Neural crest cell (in vitro differentiated cells): ENCODE results near the gene C17orf78. TPM values are rescaled to one million over a fixed set of nuclear protein-coding genes. Genes with fewer than 3 reads are reported as not detected.

Experiments used
- DNase-seq: peaks from one replicate; pipeline ENCODE4 v3.0.0; 2021; ENCODE audit warnings: low read depth, mixed read lengths, low spot score
- H3K27ac Mint-ChIP-seq: one replicate; pipeline ENCODE4 v1.8.0; 2021; ENCODE audit warnings: mild to moderate bottlenecking, mixed read lengths; ENCODE audit not compliant: unreplicated experiment
- H3K27me3 Mint-ChIP-seq: 2 replicates; pipeline ENCODE4 v1.8.0; 2021; ENCODE audit warnings: low read depth, mild to moderate bottlenecking, mixed read lengths
- H3K36me3 Mint-ChIP-seq: 2 replicates; pipeline ENCODE4 v1.8.0; 2021; ENCODE audit warnings: low read depth, mild to moderate bottlenecking, mixed read lengths
- H3K4me1 Mint-ChIP-seq: 2 replicates; pipeline ENCODE4 v1.8.0; 2021; ENCODE audit warnings: mixed read lengths
- H3K4me3 Mint-ChIP-seq: one replicate; pipeline ENCODE4 v1.8.0; 2021; ENCODE audit warnings: mild to moderate bottlenecking, mixed read lengths
- H3K9me3 Mint-ChIP-seq: 2 replicates; pipeline ENCODE4 v1.8.0; 2021; ENCODE audit warnings: mixed read lengths
- CTCF ChIP-seq: fragments of 200-600 bp; sonication (generic); conservative IDR thresholded peaks from 2 replicates; pipeline ENCODE4 v1.5.0; 2021; ENCODE audit warnings: antibody characterized with exemption, mild to moderate bottlenecking
- long read RNA-seq: library from polyadenylated mRNA; unstranded; transcript quantifications from one replicate; pipeline ENCODE4 v2.0.0, GENCODE V29; 2020
- total RNA-seq: library from RNA; stranded (reverse); gene quantifications from 2 replicates; pipeline ENCODE4 v1.2.1, GENCODE V29; 2021

C17orf78 gene
- not detected in 2 replicates for total RNA-seq
- long read RNA-seq, partial matches to known transcripts: 0 of 1 reads
- long read RNA-seq, other reads (novel, unspliced or antisense): 1 of 1 reads

DNA sequence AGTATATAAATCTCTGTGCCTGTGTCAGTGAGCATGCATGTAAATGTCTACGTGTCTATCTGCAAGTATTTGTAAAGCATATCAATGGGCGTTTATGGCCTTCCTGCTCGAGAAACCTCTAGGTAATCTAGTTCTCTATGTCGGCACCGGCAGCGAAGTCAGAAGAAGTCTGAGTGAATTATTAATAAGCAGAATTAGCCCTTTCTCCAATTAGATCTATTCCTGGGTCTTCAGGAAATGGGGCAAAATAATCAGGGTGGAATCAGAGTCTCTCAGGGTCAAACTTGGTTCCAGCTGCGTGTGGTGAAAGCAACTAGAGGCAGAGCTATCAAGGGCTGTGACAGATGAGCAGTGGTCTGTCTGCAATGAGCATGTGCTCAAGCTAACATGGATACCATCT lies at the start of gene C17orf78:
TSS of gene C17orf78 (plus strand) at position 280 of the 400 bp plus-strand sequence. CDS start at position 388, 108 bp downstream.
- H3K4me1 Mint-ChIP-seq: peaks cover 6% of the 10 kb centered on the region
- no peak within 1 kb of the TSS for H3K4me3 Mint-ChIP-seq
- no peak for TF ChIP-seq CTCF
- no peak for DNase-seq
- H3K27me3 Mint-ChIP-seq: no peaks in the 10 kb centered on the region
- no peaks in the 10 kb centered on the region for H3K9me3 Mint-ChIP-seq
- H3K27ac Mint-ChIP-seq: no peak within 1 kb of the TSS
- H3K36me3 Mint-ChIP-seq: no peaks in the 10 kb centered on the region

DNA sequence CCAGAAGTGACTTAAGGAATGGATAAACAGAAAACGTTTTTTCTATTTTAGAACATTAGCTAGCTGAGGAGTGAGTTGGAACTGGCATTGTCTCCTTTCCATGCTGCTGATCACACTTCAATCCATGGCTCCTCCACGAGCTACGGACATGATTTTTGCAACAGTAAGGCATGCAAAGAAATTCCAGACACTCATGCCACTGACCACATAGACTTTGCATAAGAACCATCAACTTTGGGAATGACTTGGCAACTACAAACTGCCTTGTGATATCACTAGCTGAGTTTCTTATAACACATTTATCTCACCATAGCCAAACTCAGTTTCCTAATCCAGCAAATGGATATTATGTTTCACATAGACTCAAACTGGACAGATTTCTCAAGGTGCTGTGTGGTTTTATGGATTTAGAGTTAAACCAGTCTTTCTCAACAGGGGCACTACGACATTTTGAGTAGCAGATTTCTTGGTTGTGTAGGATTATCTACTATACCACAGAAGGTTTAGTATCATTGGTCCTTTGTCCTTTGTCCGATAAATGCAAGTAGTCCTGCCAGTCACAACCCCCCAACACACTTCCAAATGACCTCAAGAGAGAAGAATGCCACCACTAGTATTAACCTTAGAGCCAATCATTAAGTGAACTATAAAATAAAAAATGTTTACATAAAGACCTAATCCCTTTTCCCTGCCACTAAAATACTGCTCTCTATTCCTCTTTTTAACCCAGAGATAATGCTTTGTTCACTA lies 48.3 kb upstream of the C17orf78 start:
- H3K36me3 Mint-ChIP-seq: peaks cover 16% of the 10 kb centered on the region
- TF ChIP-seq CTCF: no peak
- DNase-seq: no peak
- no peaks in the 10 kb centered on the region for H3K27me3 Mint-ChIP-seq
- no peak overlapping the region for H3K27ac Mint-ChIP-seq
- H3K4me1 Mint-ChIP-seq: peaks cover 2% of the 10 kb centered on the region
- H3K9me3 Mint-ChIP-seq: no peaks in the 10 kb centered on the region
- no peak overlapping the region for H3K4me3 Mint-ChIP-seq

DNA sequence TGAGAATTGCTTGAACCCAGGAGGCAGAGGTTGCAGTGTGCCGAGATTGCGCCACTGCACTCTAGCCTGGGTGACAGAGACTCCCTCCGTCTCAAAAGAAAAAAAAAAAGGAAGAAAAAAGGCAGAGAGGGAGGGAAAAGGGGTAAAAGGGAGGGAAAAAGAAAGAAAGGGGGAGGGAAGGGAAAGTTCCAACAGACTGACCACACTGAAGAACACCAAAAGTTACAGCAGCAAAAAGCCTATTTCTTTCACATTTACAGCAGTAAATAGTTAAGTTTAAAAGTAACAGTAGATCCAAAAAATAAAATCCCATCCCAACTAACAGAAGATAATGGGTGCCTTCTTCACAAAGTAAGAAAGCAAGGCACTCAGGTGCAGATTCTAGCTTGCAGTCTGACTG lies 36.9 kb upstream of the C17orf78 start:
- no peak for TF ChIP-seq CTCF
- H3K9me3 Mint-ChIP-seq: no peaks in the 10 kb centered on the region
- no peak overlapping the region for H3K4me3 Mint-ChIP-seq
- H3K36me3 Mint-ChIP-seq: peaks cover 11% of the 10 kb centered on the region
- H3K4me1 Mint-ChIP-seq: peaks cover 16% of the 10 kb centered on the region
- no peaks in the 10 kb centered on the region for H3K27me3 Mint-ChIP-seq
- no peak overlapping the region for H3K27ac Mint-ChIP-seq
- DNase-seq: no peak

- TF ChIP-seq CTCF: no peak
- DNase-seq: no peak
- no peaks in the 10 kb centered on the region for H3K9me3 Mint-ChIP-seq
- no peaks in the 10 kb centered on the region for H3K27me3 Mint-ChIP-seq
- peaks cover 11% of the 10 kb centered on the region for H3K36me3 Mint-ChIP-seq
- H3K4me3 Mint-ChIP-seq: no peak overlapping the region
- H3K4me1 Mint-ChIP-seq: peaks cover 16% of the 10 kb centered on the region
- no peak overlapping the region for H3K27ac Mint-ChIP-seq
Observed at GRCh38 chr17:37339321-37339720, 36.5 kb upstream of the C17orf78 start.

DNA sequence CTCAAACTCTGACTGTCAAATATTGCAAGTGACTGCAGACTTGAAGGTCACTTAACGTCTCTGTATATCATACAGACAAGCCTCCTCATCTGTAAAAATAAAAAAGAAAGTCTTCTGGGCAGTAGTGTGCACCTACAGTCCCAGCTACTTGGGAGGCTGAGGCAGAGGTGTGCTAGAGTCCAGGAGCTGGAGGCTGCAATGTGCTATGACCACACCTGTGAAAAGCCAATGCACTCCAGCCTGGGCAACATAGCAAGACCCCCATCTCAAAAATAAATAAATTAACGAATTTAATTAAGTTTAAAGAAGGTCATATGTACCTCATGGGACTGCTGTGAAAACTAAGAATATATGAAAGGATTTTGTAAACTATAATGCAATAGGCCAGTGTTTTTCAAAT lies 35.0 kb upstream of the C17orf78 start:
- Mint-ChIP-seq H3K36me3 (peaks cover 12% of the 10 kb centered on the region), H3K9me3 (no peaks in the 10 kb centered on the region), H3K4me1 (peaks cover 9% of the 10 kb centered on the region), H3K4me3 (no peak overlapping the region), H3K27ac (no peak overlapping the region), H3K27me3 (no peaks in the 10 kb centered on the region)
- no peak for TF ChIP-seq CTCF
- no peak for DNase-seq
